GM13977 (cell line): Measurements from ENCODE around the gene CYB561D1.
"Not testable (repeated sequence)": the region's sequence is repeated elsewhere in the genome, so short reads cannot be mapped to it uniquely, and the experiment has no call there.

Experiments used
- DNase-seq: peaks from one replicate; pipeline ENCODE4 v3.0.0; 2012; ENCODE audit warnings: low spot score
- in situ Hi-C: fragments of 300-500 bp; cut with MboI; formaldehyde crosslinking; loops from one replicate; pipeline ENCODE4 v1.12.0; 2022; ENCODE audit warnings: low sequenced_read_pairs, low pct_unique_long_range_greater_than_20kb, mixed read lengths, inconsistent platforms; ENCODE audit not compliant: unreplicated experiment
- TF ChIP-seq, protein P1 (sequence below): IDR thresholded peaks from 2 replicates; pipeline ENCODE4 v1.5.1; 2012; ENCODE audit warnings: mild to moderate bottlenecking, control low read depth; ENCODE audit not compliant: insufficient read depth; ENCODE audit errors: extremely low read depth, missing control alignments

The CYB561D1 gene

DNA sequence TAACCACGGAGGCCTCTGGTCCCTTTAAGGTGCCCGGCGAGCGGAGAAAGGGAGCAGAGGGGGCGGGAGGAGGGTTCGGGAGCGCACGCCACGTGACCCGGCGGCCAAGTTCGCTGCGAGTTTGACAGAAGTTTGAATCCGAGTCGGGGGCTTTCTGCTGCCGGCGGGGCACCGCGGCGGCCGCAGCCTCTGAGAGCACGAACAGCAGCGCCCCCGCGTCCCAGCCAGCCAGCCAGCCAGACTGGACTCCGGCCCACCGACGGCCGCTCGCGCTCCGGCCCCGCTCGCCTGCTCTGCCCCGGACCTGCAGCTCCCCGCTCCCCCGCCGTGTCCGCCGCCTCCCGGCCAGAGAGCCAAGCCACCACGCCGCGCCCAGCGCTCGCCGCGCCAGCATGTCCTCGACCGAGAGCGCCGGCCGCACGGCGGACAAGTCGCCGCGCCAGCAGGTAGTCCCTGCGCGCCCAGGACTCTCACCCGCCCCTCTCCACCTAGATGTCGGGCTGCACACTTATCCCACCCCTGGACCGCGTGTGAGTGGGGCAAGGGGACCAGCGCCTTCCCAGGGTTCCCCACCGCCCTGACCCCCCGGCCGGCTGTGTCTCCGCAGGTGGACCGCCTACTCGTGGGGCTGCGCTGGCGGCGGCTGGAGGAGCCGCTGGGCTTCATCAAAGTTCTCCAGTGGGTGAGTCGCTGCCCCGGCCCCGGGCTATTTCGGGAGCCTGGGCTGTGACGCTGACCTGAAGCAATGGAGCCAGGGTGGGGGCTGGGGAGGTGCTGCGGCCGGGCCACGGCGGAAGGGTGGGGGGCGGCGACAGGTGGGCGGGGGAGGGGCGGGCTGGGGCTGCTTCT lies 27.2 kb upstream of the CYB561D1 start, which contains the start of gene SYPL2:
SYPL2 (plus strand) TSS at position 95 of the 849 bp plus-strand sequence; CDS start at position 393, 298 bp downstream.
- in situ Hi-C loops, result no loop called here
- DNase-seq, result peak; percentile 59
- TF ChIP-seq, protein P1, sequence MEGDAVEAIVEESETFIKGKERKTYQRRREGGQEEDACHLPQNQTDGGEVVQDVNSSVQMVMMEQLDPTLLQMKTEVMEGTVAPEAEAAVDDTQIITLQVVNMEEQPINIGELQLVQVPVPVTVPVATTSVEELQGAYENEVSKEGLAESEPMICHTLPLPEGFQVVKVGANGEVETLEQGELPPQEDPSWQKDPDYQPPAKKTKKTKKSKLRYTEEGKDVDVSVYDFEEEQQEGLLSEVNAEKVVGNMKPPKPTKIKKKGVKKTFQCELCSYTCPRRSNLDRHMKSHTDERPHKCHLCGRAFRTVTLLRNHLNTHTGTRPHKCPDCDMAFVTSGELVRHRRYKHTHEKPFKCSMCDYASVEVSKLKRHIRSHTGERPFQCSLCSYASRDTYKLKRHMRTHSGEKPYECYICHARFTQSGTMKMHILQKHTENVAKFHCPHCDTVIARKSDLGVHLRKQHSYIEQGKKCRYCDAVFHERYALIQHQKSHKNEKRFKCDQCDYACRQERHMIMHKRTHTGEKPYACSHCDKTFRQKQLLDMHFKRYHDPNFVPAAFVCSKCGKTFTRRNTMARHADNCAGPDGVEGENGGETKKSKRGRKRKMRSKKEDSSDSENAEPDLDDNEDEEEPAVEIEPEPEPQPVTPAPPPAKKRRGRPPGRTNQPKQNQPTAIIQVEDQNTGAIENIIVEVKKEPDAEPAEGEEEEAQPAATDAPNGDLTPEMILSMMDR, result no peak

DNA sequence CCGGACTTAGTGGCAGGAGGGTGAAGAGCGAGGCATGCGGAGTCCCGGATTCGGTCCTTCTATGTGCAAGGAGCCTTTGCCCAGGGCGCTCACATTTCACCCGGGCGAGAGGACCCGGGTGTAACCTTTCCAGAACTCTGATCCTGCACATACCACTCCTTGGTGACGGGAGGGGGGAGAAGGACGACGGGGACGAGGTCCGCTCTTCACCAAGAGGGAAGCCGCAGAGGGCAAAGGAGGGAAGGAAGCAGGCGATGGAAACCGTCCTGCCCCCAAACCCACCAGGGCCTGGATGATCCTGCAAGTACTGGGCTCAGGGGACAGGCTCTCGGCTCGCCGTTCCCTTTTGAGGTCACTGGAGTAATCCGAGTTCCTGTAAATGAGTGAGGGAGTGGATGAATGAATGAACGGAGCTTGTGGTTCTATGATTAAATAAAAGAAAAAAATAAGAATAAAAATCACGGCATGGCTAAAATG lies 26.6 kb upstream of the CYB561D1 start:
- TF ChIP-seq, protein P1, result no peak
- no peak for DNase-seq
- in situ Hi-C loops, result no loop called here

DNA sequence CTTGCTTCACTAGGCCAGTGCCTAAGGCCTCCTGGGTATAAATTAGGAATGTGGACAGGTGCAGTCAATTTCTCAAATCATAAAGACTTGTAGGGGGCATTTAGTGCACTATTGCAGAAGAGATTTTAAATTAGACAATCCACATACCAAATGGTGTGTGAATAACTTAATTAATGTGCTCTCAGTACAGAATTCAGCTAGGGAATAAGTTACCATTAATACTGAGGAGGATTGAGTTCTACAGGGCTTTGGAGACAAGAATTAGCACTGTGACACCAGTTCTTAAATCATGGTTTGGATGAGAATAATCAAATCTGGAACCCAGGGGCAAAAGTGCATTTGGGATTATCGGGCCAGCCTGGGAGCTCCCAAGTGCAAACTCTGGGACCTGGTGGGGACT lies 25.8 kb upstream of the CYB561D1 start:
- no peak for DNase-seq
- TF ChIP-seq, protein P1, result no peak
- in situ Hi-C loops, result no loop called here

DNA sequence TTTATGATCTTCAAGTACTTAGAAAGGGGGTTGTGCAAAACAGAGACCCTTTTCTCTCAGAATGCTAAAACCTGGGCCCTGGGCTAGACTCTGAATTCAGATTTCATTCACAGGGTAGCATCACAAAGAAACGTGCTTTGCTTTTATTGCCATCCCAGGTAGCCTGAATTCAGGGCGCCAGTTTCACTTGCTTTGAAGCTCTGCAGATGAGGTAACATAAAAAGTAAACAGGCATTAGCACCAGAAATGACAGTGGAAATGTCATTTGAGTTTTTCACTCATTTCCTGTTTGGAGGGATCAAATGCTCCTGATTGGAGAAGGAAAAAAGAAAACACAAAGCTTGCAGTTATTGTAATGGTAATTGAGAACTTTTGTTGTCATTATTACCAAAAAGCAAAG lies 25.0 kb upstream of the CYB561D1 start:
- TF ChIP-seq, protein P1, result no peak
- in situ Hi-C loops, result no loop called here
- DNase-seq, result peak; percentile 4

DNA sequence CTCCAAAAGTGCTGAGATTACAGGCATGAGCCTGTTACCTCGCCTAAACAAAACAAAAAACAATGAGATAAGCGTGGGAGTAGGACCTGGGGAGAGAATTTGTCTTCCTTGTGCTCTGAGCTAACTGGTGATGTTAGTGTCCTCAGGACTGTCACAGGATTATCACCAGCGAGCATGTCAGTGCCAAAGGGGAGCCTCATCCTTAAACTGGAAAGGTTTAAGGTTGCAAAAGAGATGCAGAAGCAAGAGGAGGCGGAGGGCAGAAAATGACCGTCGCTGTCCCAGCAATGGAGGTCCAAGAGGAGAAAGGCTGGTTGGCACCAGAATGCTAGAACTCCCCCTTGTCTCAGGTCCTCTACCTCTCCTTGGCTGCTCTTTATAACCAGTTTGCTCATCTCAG lies 23.6 kb upstream of the CYB561D1 start:
- TF ChIP-seq, protein P1, result no peak
- in situ Hi-C loops, result no loop called here
- DNase-seq, result no peak

DNA sequence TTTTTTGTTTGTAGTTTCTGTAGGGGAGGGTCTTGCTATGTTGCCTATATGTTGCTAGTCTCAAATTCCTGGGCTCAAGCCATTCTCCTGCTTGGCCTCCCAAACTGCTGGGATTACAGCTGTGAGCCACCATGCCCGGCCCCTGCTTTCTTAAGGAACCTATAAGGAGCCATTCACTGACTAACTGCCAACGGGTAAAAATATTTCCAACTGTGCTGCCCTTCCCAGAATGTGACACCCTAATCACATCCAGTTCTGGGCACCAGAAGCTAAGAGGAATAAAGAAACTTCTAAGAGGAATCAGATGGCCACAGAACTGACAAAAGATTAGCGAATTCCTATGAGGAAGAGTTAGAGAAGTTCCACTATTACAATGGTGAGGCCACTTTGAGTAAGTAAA lies 21.1 kb upstream of the CYB561D1 start:
- TF ChIP-seq, protein P1, result no peak
- in situ Hi-C loops, result no loop called here
- no peak for DNase-seq

DNA sequence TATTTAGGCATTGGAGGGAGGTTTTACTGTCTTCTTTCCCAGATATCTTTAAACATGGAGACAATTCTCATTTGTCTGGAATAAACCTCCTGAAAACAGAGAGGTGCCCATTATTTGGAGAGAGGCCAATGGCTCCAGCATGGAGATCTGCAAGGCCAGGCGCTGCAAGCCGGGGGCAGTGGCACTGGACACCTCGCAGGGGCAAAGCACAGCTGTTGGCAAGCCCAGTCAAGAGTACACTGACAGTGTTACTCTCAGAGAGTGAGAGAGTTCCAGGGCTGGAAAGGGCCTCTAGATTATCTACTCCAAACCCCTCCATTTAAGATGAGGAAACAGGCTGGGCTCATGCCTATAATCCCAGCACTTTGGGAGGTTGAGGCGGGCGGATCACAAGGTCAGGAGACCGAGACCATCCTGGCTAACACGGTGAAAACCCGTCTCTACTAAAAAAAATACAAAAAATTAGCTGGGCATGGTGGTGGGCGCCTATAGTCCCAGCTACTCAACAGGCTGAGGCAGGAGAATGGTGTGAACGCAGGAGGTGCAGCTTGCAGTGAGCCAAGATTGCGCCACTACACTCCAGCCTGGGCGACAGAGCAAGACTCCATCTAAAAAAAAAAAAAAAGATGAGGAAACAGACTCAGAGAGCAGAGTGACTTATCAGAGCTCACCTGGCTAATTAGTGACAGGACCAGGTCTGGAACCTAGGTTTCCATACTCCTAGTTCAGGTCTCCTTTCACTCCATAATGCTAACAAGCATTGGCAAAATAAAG lies 20.4 kb upstream of the CYB561D1 start:
- DNase-seq, in situ Hi-C loops: not testable (repeated sequence)
